SK-N-SH treated with all-trans-retinoic acid at 6 μM for 48 hours (cell line): ENCODE results near the gene TRIOBP.

Experiments
- BACH2 ChIP-seq: fragments of 250-450 bp; sonication (Bioruptor Pico); IDR thresholded peaks from 2 replicates; pipeline ENCODE4 v1.9.0; 2021; ENCODE audit warnings: mild to moderate bottlenecking, borderline replicate concordance
- CREB5 ChIP-seq: fragments of 250-450 bp; sonication (Bioruptor Pico); IDR thresholded peaks from 2 replicates; pipeline ENCODE4 v1.5.1; 2020; ENCODE audit warnings: low read depth, mild to moderate bottlenecking, moderate library complexity
- ESRRG ChIP-seq: fragments of 250-450 bp; sonication (Bioruptor Pico); IDR thresholded peaks from 2 replicates; pipeline ENCODE4 v1.6.1; 2021; ENCODE audit warnings: mild to moderate bottlenecking
- GLIS3 ChIP-seq: fragments of 250-450 bp; sonication (Bioruptor Pico); IDR thresholded peaks from 2 replicates; pipeline ENCODE4 v1.5.0; 2020; ENCODE audit warnings: mild to moderate bottlenecking, moderate library complexity
- ISL1 ChIP-seq: fragments of 250-450 bp; sonication (Bioruptor Pico); IDR thresholded peaks from 2 replicates; pipeline ENCODE4 v2.1.2; 2022; ENCODE audit warnings: mild to moderate bottlenecking, moderate library complexity
- PPARA ChIP-seq: fragments of 250-450 bp; sonication (Bioruptor Pico); IDR thresholded peaks from 2 replicates; pipeline ENCODE4 v1.5.0; 2020; ENCODE audit warnings: mild to moderate bottlenecking, borderline replicate concordance
- RARB ChIP-seq: fragments of 250-450 bp; sonication (Bioruptor Pico); IDR thresholded peaks from 2 replicates; pipeline ENCODE4 v1.8.0; 2021; ENCODE audit warnings: mild to moderate bottlenecking, moderate library complexity
- TOX ChIP-seq: fragments of 250-450 bp; sonication (Bioruptor Pico); IDR thresholded peaks from 2 replicates; pipeline ENCODE4 v1.8.0; 2021; ENCODE audit warnings: mild to moderate bottlenecking, moderate library complexity, borderline replicate concordance
- ZFP3 ChIP-seq: fragments of 250-450 bp; sonication (Bioruptor Pico); IDR thresholded peaks from 2 replicates; pipeline ENCODE4 v1.5.0; 2020; ENCODE audit warnings: mild to moderate bottlenecking, moderate library complexity
- ZFP30 ChIP-seq: fragments of 450-650 bp; formaldehyde crosslinking; IDR thresholded peaks from 2 replicates; pipeline ENCODE4 v1.5.0; 2022; ENCODE audit warnings: mild to moderate bottlenecking, moderate library complexity
- ZNF565 ChIP-seq: fragments of 450-650 bp; formaldehyde crosslinking; conservative IDR thresholded peaks from 2 replicates; pipeline ENCODE4 v1.5.0; 2020; ENCODE audit warnings: low read depth, mild to moderate bottlenecking, moderate library complexity
- ZNF8 ChIP-seq: fragments of 450-650 bp; formaldehyde crosslinking; IDR thresholded peaks from 2 replicates; pipeline ENCODE4 v1.5.0; 2020; ENCODE audit warnings: mild to moderate bottlenecking, moderate library complexity

GRCh38 chr22:37661160-37661924, 35.5 kb upstream of the TRIOBP start:
- no peak for TF ChIP-seq BACH2 (CRISPR knock-in tag)
- no peak for TF ChIP-seq ESRRG
- no peak for TF ChIP-seq PPARA (CRISPR knock-in tag)
- no peak for TF ChIP-seq ZNF565
- no peak for TF ChIP-seq TOX (CRISPR knock-in tag)
- TF ChIP-seq ISL1 (CRISPR knock-in tag): no peak
- TF ChIP-seq ZFP30 (CRISPR knock-in tag): no peak
- TF ChIP-seq ZNF8 (CRISPR knock-in tag): no peak
- TF ChIP-seq ZFP3 (CRISPR knock-in tag): no peak
- no peak for TF ChIP-seq CREB5
- TF ChIP-seq GLIS3 (CRISPR knock-in tag): no peak
- no peak for TF ChIP-seq RARB (CRISPR knock-in tag)
